Measurements from ENCODE around the gene GPR171.
"Not testable (repeated sequence)": the region's sequence is repeated elsewhere in the genome, so short reads cannot be mapped to it uniquely, and the experiment has no call there.

The GPR171 gene, protein sequence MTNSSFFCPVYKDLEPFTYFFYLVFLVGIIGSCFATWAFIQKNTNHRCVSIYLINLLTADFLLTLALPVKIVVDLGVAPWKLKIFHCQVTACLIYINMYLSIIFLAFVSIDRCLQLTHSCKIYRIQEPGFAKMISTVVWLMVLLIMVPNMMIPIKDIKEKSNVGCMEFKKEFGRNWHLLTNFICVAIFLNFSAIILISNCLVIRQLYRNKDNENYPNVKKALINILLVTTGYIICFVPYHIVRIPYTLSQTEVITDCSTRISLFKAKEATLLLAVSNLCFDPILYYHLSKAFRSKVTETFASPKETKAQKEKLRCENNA

DNA sequence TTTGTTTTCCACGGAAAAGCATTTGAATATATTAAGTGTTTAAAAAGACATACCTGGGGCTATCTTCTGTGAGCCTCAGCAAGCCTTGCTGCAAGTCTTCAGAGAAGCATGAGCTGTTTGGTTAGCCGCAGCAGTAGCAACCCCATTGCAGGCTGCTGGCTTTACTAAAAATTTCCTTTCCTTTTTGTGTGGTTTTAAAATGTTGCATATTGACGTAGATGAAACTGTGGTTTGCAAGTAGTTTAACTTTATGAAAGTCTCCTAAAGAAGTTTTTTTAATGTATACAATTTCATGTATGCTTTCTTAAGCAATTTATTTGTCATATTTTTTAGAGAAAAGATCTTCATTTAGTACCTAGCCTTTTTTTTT is at the start of gene GPR171:
Gene GPR171, minus strand, starts transcription at position 166 of the 370 bp plus-strand sequence. CDS start 3,830 bp downstream, outside the sequence.
- DNase-seq = peak; percentile 72

DNA sequence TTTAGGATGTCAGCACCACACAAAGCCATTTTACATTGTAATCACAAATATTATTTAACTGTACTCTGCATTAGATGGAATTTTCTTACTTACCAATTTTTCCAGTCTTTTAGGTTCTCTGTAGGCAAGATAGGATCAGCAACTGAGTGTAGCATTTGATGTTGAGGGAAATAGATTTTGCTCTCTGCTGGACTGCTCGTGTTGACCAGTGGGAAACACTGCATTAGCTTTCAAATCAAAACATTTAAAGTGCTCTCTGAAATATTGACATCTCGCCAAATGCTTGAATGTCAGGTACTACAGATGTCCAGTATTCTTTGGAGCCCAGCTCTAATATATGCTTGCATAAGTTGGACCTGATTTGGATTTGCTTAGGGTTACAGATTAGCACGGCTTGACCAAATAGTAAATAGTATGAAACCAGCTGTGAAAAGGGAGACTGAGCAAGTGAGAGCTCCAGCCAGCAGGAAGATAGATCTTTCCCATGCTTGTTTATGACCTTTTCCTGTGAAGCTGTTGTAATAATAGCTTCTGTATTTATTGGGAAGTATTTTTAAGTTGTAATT is 45.8 kb upstream of the GPR171 start:
- DNase-seq = no peak

DNA sequence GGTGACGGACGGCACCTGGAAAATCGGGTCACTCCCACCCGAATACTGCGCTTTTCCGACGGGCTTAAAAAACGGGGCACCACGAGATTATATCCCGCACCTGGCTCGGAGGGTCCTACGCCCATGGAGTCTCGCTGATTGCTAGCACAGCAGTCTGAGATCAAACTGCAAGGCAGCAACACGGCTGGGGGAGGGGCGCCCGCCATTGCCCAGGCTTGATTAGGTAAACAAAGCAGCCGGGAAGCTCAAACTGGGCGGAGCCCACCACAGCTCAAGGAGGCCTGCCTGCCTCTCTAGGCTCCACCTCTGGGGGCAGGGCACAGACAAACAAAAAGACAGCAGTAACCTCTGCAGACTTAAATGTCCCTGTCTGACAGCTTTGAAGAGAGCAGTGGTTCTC is 39.0 kb upstream of the GPR171 start:
- DNase-seq = not testable (repeated sequence)

DNA sequence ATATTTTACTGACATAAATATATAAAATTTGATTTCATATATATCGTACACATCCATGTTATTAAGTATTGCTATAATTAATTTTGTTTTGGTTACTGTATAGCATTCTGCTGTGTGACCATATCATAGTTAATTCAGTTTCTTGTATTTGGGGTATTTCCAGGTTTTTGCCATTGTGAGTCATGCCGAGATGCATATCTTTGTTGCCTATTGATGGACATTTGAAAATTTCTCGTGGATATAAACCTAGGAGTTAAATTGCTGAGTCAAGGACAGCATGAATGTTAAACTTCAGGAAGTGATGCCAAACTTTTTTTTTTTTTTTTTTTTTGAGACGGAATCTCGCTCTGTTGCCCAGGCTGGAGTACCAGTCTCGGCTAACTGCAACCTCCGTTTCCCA is 33.7 kb upstream of the GPR171 start:
- no peak for DNase-seq

DNA sequence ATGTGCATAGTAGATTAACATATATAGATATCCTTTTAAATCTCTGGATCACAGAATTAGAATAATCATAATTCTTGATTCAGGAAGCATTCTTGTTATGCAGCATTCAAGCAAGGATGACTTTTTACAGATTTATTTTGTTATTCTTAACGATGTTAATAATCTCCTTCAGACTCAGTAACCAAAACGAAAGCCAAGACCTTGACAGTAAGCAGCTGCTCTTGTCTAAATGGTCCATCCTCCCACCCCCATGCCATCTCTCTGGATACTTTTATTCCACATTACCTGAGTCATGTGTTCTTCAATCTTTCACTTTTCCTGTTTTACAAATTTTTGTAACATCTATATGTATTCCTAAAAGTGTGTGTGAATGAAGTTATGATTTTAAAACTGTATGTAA is 33.3 kb upstream of the GPR171 start:
- DNase-seq = no peak

DNA sequence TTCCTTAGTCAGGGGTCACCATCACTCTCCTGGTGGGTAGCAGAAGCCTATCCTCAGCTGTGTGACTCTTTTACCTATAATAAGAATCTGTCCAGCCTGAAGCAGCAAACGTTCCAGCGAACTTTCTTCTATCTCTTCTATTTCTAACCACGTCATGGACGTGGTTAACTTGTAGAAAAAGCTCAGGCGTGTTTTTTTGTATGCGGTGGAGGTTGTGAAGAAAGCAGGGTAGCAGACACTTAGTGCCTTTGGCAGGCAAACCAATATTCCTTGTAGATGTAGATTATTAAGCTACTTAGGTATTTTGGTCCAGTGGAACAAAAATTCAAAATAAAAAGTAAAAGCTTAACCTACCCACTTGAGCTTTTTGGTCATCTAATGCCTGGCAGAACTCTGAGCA is 31.8 kb upstream of the GPR171 start:
- no peak for DNase-seq

DNA sequence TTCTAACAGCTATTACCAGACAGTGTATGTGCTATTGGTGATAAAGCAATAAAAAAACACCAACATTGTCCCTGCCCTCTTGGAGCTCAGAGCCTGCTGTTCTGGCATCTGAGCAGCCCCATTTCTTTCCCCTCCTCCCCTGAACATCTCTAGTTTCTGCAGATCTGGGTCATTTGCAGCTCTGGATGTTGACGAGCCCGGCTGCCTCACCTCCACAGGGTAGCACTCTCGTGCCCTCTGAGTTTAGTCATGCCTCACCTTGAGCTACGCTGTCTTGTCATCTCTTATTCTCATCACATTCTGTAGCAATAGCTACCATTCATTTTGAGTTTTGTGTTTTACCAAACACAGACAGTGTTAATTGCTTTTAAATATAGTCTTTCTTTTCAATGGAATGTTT is 30.0 kb upstream of the GPR171 start:
- no peak for DNase-seq

DNA sequence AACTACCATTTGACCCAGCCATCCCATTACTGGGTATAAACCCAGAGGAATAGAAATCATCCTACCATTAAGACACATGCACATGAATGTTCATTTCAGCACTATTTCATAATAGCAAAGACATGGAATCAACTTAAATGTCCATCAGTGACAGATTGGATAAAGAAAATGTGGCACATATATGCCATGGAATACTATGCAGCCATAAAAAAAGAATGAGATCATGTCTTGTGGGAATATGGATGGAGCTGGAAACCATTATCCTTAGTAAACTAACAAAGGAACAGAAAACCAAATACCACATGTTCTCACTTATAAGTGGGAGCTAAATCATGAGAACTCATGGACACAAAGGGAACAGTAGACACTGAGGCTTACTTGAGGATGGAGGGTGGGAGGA is 29.4 kb upstream of the GPR171 start:
- not testable (repeated sequence) for DNase-seq

DNA sequence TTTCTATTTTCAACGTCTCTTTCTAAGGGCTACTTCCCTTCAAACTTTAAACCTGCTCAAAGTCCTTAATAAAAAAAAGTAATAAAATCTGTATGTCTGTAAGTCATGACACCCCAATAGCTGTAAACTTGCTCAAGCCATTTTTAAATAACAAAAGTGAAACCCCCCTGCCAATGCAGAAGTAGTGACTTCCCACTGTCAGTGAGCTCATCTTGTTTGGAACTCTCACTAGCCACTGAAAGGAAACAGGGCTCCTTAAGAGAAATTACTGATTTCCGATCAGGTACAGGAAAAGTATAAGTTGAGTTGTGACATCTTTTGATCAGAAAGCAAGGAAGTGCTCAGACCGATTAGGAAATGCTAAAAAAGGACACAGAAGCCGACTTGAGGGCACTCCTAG is 27.6 kb upstream of the GPR171 start:
- DNase-seq = no peak

DNA sequence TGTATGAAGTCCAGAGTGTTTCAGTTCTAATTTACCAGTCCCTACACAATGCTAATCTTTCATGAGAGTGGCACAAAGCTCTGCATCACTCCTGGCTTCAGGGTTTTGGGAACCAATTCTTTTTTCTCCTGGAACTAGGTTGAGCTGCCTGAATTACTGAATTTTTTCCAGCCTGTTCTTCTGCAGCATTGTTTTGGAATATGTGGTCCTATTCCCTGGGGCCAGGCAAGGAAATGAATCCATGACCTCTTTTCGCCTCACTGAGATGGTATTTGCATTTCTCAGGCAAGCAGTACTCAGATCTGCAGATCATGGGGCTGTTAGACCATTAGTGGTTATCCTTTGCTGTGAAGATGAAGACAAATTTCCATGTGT is 25.6 kb upstream of the GPR171 start:
- no peak for DNase-seq

DNA sequence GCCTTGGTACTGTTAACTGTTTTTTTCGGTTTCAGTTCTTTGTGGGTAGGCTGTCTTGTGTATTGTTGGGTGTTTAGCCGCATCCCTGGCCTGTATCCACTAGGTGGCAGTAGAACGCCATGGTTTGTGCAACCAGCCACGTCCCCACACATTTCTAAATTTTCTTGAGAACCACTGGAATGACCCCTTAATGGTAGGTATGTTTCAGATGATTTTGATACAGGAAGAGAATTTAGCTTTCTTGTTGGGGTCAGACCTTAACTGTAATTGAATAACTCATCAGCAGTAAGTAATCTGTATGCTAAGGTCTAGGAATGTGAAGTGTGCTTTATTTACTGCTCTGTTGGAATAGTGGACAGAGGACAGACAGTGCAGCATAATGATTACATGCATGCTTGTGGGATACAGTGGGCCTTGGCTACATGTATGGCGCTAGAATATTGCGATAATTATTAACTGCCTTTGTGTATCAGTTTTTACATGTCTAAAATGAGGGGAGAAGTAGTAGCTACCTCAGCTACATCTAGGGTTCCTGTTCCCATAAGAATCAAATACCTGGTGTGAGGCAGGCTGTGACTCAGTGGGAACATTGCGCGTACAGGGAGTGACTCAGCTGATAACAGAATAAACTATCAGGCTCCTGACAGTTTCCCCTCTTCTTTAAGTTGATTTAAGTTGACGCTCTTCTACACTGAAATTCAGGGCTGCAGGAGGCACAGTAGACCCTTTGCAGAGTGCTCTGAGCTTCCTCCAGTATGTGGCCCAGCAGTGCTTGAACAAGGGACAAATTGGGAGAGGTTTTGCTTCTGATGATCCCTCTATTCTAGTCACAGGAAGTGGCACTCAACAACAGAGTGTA is 25.0 kb upstream of the GPR171 start:
- DNase-seq = peak; percentile 85

DNA sequence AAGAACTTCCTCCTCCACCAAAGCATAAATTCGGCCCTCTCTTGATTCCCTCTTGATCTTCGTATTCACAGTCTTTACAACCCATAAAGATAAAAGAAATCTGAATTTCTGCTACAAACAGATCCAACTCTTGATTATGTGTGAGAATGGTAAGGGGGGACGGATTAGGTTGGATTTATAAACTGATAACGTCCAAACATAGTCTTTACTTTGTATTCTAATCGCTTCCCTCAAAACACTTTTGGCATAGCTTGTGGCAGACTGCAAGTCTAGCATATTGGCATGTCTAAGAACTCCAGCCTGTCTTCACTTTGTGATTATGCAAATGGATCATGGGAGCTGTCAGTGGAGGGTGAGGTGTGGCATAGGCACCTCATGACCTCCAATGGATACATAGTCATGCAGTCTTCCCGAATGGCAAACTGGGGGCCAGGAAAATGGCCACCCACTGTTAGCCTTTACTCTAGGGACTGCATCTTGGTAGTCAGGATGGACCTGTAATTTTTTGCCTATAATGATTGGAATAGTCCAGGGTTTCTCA is 24.3 kb upstream of the GPR171 start:
- DNase-seq = no peak

DNA sequence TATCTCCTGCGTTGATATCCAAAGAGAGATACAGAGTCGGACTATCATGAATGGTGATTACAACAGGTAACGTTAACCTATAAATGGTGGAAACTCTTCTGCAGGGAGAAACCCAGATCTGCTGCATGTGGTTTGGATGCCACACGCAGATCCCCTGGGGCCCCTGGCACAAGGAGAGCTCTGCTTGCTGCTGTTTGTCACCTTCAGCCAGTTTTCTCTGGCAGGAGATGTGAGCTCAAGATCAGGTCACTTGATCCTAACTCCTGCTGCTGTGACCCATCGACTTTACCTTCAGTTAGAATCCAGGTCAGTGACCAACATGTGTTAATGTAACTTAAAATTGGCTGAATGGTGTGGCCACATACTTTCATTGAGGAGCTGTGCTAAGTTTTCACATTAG is 23.8 kb upstream of the GPR171 start:
- DNase-seq = no peak

DNA sequence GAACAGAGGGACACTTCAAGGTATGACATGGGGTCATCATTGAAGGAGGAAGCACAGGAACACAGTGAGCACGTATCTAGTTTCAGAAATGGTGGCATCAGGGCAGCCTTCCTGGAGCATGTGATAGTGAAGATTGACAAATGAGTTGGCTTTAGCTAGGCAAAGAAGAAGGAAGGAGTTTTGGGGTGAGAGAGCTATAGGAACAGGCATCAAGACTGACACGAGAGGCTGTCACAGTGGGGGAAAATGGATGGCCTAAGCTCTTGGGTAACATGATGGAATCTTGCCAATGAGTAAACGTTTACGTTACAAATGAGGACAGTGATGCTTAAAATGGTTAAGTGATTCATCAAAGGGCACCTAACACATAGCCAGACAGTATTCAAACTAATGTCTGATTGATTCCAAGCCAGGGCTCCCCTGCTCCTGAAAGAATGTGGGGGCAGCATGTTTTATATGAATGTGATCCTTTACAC is 23.1 kb upstream of the GPR171 start:
- DNase-seq = no peak

DNA sequence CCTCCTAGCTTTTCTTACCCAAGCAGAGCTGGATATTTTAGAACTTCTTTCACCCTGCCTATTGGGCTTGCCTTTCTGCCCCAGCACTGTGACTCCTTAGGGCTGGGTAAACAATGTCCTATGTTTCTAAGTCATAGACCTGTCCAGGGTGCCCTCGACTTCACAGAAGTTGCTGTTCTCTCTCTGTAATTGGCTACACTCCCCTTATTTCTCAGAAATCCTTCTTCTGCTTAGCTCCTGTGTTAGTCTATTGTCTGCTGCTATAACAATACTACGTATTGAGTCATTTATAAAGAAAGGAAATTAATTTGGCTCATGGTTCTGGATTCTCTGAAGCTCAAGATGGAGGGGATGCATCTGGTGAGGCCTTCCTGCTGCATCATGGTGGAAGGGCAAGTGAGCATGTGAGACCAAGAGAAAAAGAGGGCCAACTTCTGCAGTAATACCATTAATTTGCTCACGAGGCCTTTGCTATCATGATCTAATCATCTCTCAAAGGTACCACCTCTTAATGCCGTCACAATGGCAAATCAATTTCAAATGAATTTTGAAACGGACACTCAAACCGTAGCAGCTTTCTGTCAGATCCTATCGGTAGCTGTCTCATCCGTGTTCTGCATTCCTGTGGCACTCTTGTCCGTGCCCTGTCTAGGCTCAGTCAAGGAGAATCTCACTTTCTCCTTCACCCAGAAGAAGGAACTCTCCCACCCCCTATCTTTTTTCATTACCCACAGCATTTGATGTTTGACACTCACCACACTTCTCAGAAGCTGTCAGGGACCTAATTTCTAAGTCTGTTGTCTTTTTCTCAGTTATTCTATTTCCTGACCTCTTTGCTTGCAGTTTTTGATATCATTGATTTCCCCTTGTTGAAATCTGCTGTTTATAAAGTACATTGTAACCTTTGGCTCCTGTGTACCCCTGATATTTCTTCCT is 22.3 kb upstream of the GPR171 start:
- no peak for DNase-seq

DNA sequence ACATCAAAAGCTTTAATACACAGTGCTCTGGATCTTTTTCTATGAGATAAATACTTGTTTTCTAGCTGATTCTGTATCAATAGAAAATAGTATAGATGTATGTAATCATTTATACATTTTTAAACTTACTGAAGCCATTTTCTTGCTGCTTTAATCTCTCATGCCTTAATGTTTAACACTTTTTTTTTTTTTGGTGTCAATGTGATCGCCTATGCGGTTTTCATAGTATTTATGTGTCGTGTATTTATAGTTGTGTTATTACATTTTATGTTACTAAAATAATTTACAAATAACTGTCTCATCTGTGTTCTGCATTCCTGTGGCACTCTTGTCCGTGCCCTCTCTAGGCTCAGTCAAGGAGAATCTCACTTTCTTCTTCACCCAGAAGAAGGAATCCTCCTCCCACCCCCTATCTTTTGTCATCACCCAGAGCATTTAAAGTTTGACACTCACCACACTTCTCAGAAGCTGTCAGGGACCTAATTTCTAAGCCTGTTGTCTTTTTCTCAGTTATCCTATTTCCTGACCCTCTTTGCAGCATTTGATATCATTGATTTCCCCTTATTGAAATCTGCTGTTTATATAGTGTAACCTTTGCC is 21.4 kb upstream of the GPR171 start:
- no peak for DNase-seq

DNA sequence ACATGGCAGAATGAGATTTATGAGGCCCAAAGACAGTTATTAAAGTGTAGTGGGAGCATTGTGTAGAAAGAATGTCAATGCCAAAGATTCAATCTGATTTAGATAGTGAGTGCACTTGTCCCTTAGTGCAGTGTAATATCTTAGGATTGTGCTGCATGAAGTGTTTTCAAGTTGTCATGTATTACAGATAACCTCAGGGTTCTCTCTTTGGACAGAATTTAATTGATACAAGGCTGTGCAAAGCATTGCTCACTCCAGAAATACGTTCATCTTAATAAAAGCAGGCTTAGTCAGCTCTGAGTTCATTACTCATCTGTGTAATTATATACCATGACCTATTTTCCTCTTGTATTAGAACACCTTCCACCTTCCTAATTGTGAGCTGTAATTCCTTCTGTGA is 16.0 kb upstream of the GPR171 start:
- DNase-seq = no peak

DNA sequence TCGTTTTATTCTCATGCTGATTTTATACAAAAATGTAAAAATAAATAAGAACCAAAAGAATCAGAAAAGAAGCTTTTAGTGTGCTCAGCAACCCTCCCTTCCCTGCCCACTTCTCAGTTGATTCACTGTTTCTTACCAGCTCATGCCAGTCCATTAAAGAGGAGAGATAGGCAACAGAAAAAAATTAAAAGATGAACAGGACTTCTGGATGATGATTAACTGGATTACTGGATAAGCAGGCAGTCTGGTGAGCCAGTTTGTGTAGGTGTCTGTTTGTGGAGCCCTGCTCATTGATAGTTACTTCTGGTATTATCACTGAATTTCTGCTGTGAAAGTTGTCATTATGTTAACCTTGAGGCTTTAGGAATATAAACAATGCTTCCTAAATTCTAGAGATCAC is 15.1 kb upstream of the GPR171 start:
- no peak for DNase-seq

DNA sequence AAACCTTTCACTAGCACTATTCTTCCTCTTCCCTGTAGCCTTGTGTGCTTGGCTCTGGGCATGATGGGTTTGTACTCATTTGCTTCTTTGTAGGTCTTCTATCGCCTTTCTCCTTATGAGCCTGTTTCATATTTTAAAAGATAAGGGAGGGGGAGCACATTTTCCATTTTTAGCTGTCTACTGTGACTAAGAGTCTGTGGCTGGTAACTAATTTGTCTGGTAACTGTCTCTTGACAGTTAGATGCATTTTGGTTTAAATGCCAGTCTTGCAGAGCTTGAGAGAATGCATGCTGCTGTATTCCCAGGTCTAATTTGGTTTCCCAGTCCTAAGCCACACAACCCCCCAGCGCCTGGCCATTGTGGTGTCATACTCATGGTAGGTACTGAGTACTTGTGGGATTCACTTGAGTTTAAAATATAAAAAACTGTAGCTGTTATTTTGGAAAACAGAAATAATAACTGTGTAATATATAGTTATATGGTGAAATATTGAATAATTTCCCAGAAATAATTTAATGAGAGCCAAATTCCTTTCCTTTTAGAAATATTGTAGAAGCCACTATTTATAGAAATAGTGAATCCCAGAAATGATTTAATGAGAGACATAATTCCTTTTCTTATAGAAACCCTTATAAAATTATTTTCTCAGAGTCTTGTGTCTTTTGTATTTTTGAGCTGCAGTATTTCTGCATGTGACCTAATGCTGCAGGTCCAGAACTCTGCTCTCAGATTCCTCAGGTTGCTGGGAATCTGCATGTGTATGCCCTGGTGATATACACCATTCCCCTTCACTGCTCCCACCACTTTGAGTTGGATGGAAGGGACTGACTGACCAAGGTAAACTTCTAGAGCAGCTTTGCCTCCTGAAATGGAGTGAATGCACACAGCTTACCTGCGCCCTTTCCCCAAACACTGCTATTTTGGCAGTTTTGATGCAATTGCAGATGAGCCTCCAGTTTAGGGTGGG is 13.9 kb upstream of the GPR171 start:
- no peak for DNase-seq

DNA sequence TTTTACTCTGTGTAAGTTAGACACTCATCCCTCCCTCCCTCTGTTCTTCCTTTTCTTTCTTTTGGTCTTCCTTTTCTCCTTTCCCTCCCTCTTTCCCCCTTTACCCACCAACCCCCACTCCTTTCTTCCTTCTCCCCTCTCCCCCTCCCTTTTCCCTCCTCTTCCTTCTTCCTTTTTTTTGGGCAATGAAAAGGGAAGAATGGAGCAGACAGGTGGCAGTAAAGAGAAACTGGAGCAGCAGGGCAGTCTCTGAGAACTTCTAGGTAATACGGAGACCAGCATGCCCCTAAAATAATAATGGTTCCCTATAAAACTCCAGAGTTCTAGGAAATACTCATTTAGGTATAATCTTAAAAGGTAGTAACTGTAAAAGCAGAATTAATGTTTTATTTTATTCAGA is 11.4 kb upstream of the GPR171 start:
- DNase-seq = no peak

DNA sequence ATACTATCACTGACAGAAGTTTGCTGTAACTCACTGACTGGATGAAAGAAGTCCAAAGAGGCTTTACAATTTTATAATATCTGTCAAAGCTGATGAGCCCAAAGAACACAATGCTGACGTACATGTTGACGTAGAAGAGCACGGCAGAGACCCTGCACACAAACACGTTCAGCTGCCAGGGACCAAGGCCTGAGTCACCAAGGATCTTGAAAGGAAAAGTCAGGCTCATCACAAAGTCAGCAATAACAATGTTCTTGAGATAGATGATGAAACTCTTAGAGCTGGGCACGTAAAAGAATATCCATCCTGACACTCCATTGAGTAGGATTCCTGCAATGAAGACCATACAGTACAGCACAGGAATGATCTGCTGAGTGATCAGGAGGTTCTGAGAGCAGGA is 10.9 kb upstream of the GPR171 start:
- no peak for DNase-seq

All from CD4-positive, alpha-beta T cell treated with Interleukin-6 for 4 hours (primary cell).